GM19025 (cell line): Measurements from ENCODE around the gene ADH4.
"Not testable (repeated sequence)": the region's sequence is repeated elsewhere in the genome, so short reads cannot be mapped to it uniquely, and the experiment has no call there.

Experiments
- ATAC-seq: cut with Tn5 transposase; IDR thresholded peaks from one replicate; pipeline ENCODE4 v1.9.1; 2021; ENCODE audit warnings: mild to moderate bottlenecking, low read depth, moderate library complexity; ENCODE audit not compliant: unreplicated experiment

ADH4 gene

GRCh38 chr4:99144070-99144469, at the start of gene ADH4:
Gene ADH4 (minus strand): TSS chr4:99144297. CDS start chr4:99144222, 75 bp downstream.
- ATAC-seq = no peak

GRCh38 chr4:99190336-99190735, 46.2 kb upstream of the ADH4 start:
- no peak for ATAC-seq

GRCh38 chr4:99189900-99190299, 45.8 kb upstream of the ADH4 start:
- ATAC-seq = not testable (repeated sequence)

GRCh38 chr4:99186029-99186428, 41.9 kb upstream of the ADH4 start:
- ATAC-seq = no peak

GRCh38 chr4:99185581-99185980, 41.5 kb upstream of the ADH4 start:
- ATAC-seq = no peak

- no peak for ATAC-seq
These were observed 36.4 kb upstream of the ADH4 start for GRCh38 chr4:99180382-99181070.

GRCh38 chr4:99179626-99180025, 35.5 kb upstream of the ADH4 start:
- no peak for ATAC-seq

- no peak for ATAC-seq
These were observed 35.1 kb upstream of the ADH4 start for GRCh38 chr4:99179178-99179577.

GRCh38 chr4:99166544-99166943, 22.4 kb upstream of the ADH4 start:
- ATAC-seq = no peak

- ATAC-seq = no peak
These were observed 21.9 kb upstream of the ADH4 start for GRCh38 chr4:99165978-99166377.

GRCh38 chr4:99161373-99162099, 17.4 kb upstream of the ADH4 start:
- no peak for ATAC-seq

- ATAC-seq = no peak
These were observed 15.6 kb upstream of the ADH4 start for GRCh38 chr4:99159699-99160098.

- ATAC-seq = no peak
These were observed 13.4 kb upstream of the ADH4 start for GRCh38 chr4:99157478-99157935.

- no peak for ATAC-seq
These were observed 12.9 kb upstream of the ADH4 start for GRCh38 chr4:99156992-99157391.

- ATAC-seq = no peak
These were observed 10.7 kb upstream of the ADH4 start for GRCh38 chr4:99154658-99155342.

GRCh38 chr4:99151995-99152394, 7.9 kb upstream of the ADH4 start:
- ATAC-seq = no peak

GRCh38 chr4:99151452-99151851, 7.4 kb upstream of the ADH4 start:
- ATAC-seq = no peak

- ATAC-seq = no peak
These were observed 5.4 kb upstream of the ADH4 start for GRCh38 chr4:99149426-99150019.

GRCh38 chr4:99148550-99148949, 4.5 kb upstream of the ADH4 start:
- no peak for ATAC-seq

GRCh38 chr4:99144587-99144986, 490 bp upstream of the ADH4 start:
- no peak for ATAC-seq

- ATAC-seq = no peak
These were observed 7.8 kb downstream of the ADH4 start for GRCh38 chr4:99136329-99136728.
